HG03521 (cell line): ENCODE results near the gene DMGDH.
"Not testable (repeated sequence)": the region's sequence is repeated elsewhere in the genome, so short reads cannot be mapped to it uniquely, and the experiment has no call there.

ENCODE experiments used
- ATAC-seq: cut with Tn5 transposase; IDR thresholded peaks from one replicate; pipeline ENCODE4 v1.9.1; 2021; ENCODE audit warnings: mild to moderate bottlenecking, moderate library complexity; ENCODE audit not compliant: unreplicated experiment

DMGDH gene

GRCh38 chr5:79020861-79021561, 48.5 kb downstream of the DMGDH start:
- ATAC-seq, result no peak

- ATAC-seq, result no peak
These were observed 54.8 kb downstream of the DMGDH start for GRCh38 chr5:79014631-79015030.

GRCh38 chr5:79011869-79012268, 57.6 kb downstream of the DMGDH start:
- no peak for ATAC-seq

GRCh38 chr5:79011219-79011836, 58.1 kb downstream of the DMGDH start:
- no peak for ATAC-seq

GRCh38 chr5:79008362-79008761, 61.1 kb downstream of the DMGDH start:
- no peak for ATAC-seq

GRCh38 chr5:79007872-79008271, 61.6 kb downstream of the DMGDH start:
- no peak for ATAC-seq

- no peak for ATAC-seq
These were observed 63.4 kb downstream of the DMGDH start for GRCh38 chr5:79005936-79006631.

- no peak for ATAC-seq
These were observed 64.3 kb downstream of the DMGDH start for GRCh38 chr5:79005151-79005550.

GRCh38 chr5:79002374-79002773, 67.1 kb downstream of the DMGDH start:
- ATAC-seq, result no peak

GRCh38 chr5:79001471-79001870, 68.0 kb downstream of the DMGDH start:
- no peak for ATAC-seq

GRCh38 chr5:78997090-78997489, 72.4 kb downstream of the DMGDH start:
- ATAC-seq, result no peak

GRCh38 chr5:78995521-78996007, 73.9 kb downstream of the DMGDH start:
- no peak for ATAC-seq

GRCh38 chr5:78993165-78993564, 76.3 kb downstream of the DMGDH start:
- no peak for ATAC-seq

GRCh38 chr5:78992146-78992545, 77.3 kb downstream of the DMGDH start:
- no peak for ATAC-seq

- no peak for ATAC-seq
These were observed 80.4 kb downstream of the DMGDH start for GRCh38 chr5:78989080-78989479.

- peak; percentile 44 for ATAC-seq
These were observed 83.7 kb downstream of the DMGDH start for GRCh38 chr5:78985725-78986223.

GRCh38 chr5:78985116-78985724, 84.3 kb downstream of the DMGDH start, which contains the start of gene ARSB:
Gene ARSB, minus strand, starts transcription at chr5:78985310. Its CDS starts 62 bp downstream, at chr5:78985248.
- peak; percentile 42 for ATAC-seq

- peak; percentile 53 for ATAC-seq
These were observed 84.9 kb downstream of the DMGDH start for GRCh38 chr5:78984439-78985115.

- ATAC-seq, result no peak
These were observed 85.7 kb downstream of the DMGDH start for GRCh38 chr5:78983601-78984438.

GRCh38 chr5:78983194-78983593, 86.3 kb downstream of the DMGDH start:
- not testable (repeated sequence) for ATAC-seq
